ENCODE data around the gene ASMTL. TPM values are rescaled to one million over a fixed set of nuclear protein-coding genes. Genes with fewer than 3 reads are reported as not detected.

The ASMTL gene
- total RNA-seq, 1 donor from 2014 or later: 7.1 TPM

Other genes with a start within 250 kb of the ASMTL start
- not detected in 2 replicates for gene CRLF2, start 240.3 kb downstream of the ASMTL start, total RNA-seq
- not detected in 2 replicates for gene CSF2RA, start 184.1 kb downstream of the ASMTL start, total RNA-seq
- gene IL3RA, start 116.1 kb downstream of the ASMTL start, total RNA-seq: not detected in 2 replicates
- 81.4 and 189 TPM in 2 replicates for gene SLC25A6, start 60.8 kb downstream of the ASMTL start, total RNA-seq
- gene P2RY8, start 84.3 kb upstream of the ASMTL start, total RNA-seq: under 0.01 TPM in 1 of 2 replicates, not detected in the other
- gene AKAP17A, start 138.7 kb upstream of the ASMTL start, total RNA-seq: 21.0 and 35.1 TPM in 2 replicates
- not detected in 2 replicates for gene ASMT, start 162.2 kb upstream of the ASMTL start, total RNA-seq

Measured in renal cortical epithelial cell (primary cell).